CD4-positive, alpha-beta T cell (primary cell): ENCODE results near the gene PTX3. TPM values are rescaled to one million over a fixed set of nuclear protein-coding genes. Genes with fewer than 3 reads are reported as not detected.

Experiments used
- ATAC-seq: fragments of 200-7000 bp; cut with Tn5 transposase; one replicate; pipeline ENCODE4 v1.10.0; 2022; ENCODE audit warnings: mild to moderate bottlenecking; ENCODE audit not compliant: poor library complexity
- CTCF ChIA-PET: fragments of 350-600 bp; sonication (Branson Sonifier 250); formaldehyde crosslinking; loops from one replicate; lab custom pipeline; 2021; ENCODE audit warnings: antibody characterized with exemption, inconsistent platforms; lab: Charles Lee
- POLR2A ChIA-PET: fragments of 350-600 bp; sonication (Branson Sonifier 250); formaldehyde crosslinking; loops from one replicate; lab custom pipeline; 2021; ENCODE audit warnings: antibody characterized with exemption, inconsistent platforms; lab: Charles Lee
- DNase-seq, 14 experiments: peaks; one replicate each; pipeline ENCODE4 v3.0.0-alpha.2; 2013 to 2020; ENCODE audit warnings: mixed read lengths in 2 of 14
- H3K27ac ChIP-seq, 2 donors: one replicate each; pipeline versions ENCODE4 v1.5.1 to v1.7.0; 2013; ENCODE audit warnings: low read length in 2 of 2, low read depth in 1 of 2, mild to moderate bottlenecking in 1 of 2
- H3K27me3 ChIP-seq, 2 experiments: 1 replicate in 1 of 2; 2 replicates in 1 of 2; pipeline versions ENCODE4 v1.6.1 to v1.7.0; 2013; ENCODE audit warnings: low read length in 2 of 2, control low read depth in 1 of 2, mild to moderate bottlenecking in 1 of 2, moderate library complexity in 1 of 2; ENCODE audit not compliant: insufficient read depth in 2 of 2, control insufficient read depth in 1 of 2
- H3K36me3 ChIP-seq: one replicate; pipeline ENCODE4 v1.6.1; 2013; ENCODE audit warnings: low read length, control low read depth; ENCODE audit not compliant: insufficient read depth
- H3K4me1 ChIP-seq: one replicate; pipeline ENCODE4 v1.6.1; 2013; ENCODE audit warnings: low read length, control low read depth; ENCODE audit not compliant: insufficient read depth
- H3K4me3 ChIP-seq: one replicate; pipeline ENCODE4 v1.5.1; 2013; ENCODE audit warnings: mild to moderate bottlenecking, low read length, moderate library complexity
- H3K9me3 ChIP-seq, 2 experiments: 1 replicate in 1 of 2; 2 replicates in 1 of 2; pipeline versions ENCODE4 v1.6.1 to v1.7.0; 2013; ENCODE audit warnings: low read length in 2 of 2, mild to moderate bottlenecking in 2 of 2, control low read depth in 1 of 2, moderate library complexity in 1 of 2; ENCODE audit not compliant: control insufficient read depth in 1 of 2, insufficient read depth in 1 of 2
- H3K27ac Mint-ChIP-seq: one replicate; pipeline ENCODE4 v1.8.0; 2020; ENCODE audit warnings: mixed read lengths
- H3K27me3 Mint-ChIP-seq: one replicate; pipeline ENCODE4 v1.8.0; 2021; ENCODE audit warnings: mixed read lengths
- H3K36me3 Mint-ChIP-seq: one replicate; pipeline ENCODE4 v1.8.0; 2021; ENCODE audit warnings: low read depth, mixed read lengths
- H3K4me1 Mint-ChIP-seq: one replicate; pipeline ENCODE4 v1.8.0; 2021; ENCODE audit warnings: low read depth, mixed read lengths
- H3K4me3 Mint-ChIP-seq: one replicate; pipeline ENCODE4 v1.8.0; 2020; ENCODE audit warnings: mild to moderate bottlenecking, mixed read lengths
- H3K9me3 Mint-ChIP-seq: one replicate; pipeline ENCODE4 v1.8.0; 2020; ENCODE audit warnings: mixed read lengths
- CTCF ChIP-seq: fragments of 200-600 bp; IDR thresholded peaks from one replicate; pipeline ENCODE4 v1.8.0; 2022; ENCODE audit warnings: antibody characterized with exemption, mild to moderate bottlenecking
- intact Hi-C, 2 experiments: fragments of 100-400 bp; cut with DNase I in 1 of 2; cut with micrococcal nuclease in 1 of 2; formaldehyde crosslinking; loops; one replicate each; pipeline versions ENCODE4 v1.15.1 to v1.9.0; 2023 to 2025; cut with DNase I, micrococcal nuclease
- total RNA-seq, 174 experiments: library from RNA in 2 of 174; stranded (reverse) in 2 of 174; gene quantifications; one replicate each; pipeline ENCODE4 v1.2.3 and lab custom pipeline; 2021 to 2026

Gene PTX3
- total RNA-seq, 2 experiments from 2014 or later: 0.16 to 0.34 TPM

GRCh38 chr3:157479464-157480243 is 43.0 kb downstream of the PTX3 start:
- no peak for ATAC-seq
- H3K4me3 Mint-ChIP-seq: no peak overlapping the region
- Histone ChIP-seq H3K27ac (no peak overlapping the region), H3K4me1 (no peaks in the 10 kb centered on the region), H3K4me3 (no peak overlapping the region), H3K27me3 (no peaks in the 10 kb centered on the region), H3K36me3 (no peaks in the 10 kb centered on the region), H3K9me3 (no peaks in the 10 kb centered on the region)
- peaks cover 24% of the 10 kb centered on the region for H3K27me3 Mint-ChIP-seq
- H3K27ac Mint-ChIP-seq: no peak overlapping the region
- peaks cover 3% of the 10 kb centered on the region for H3K9me3 Mint-ChIP-seq
- intact Hi-C loops: no loop called here
- DNase-seq: no peak
- no peaks in the 10 kb centered on the region for H3K4me1 Mint-ChIP-seq
- ChIA-PET POLR2A (no interaction called here), CTCF (no interaction called here)
- no peak for TF ChIP-seq CTCF
- no peaks in the 10 kb centered on the region for H3K36me3 Mint-ChIP-seq

- Mint-ChIP-seq H3K4me3 (no peak overlapping the region), H3K27me3 (peaks cover 18% of the 10 kb centered on the region), H3K9me3 (peaks cover 3% of the 10 kb centered on the region), H3K27ac (no peak overlapping the region), H3K4me1 (no peaks in the 10 kb centered on the region), H3K36me3 (no peaks in the 10 kb centered on the region)
- H3K27me3 ChIP-seq: no peaks in the 10 kb centered on the region
- DNase-seq (no peak), ATAC-seq (no peak)
- intact Hi-C loops: no loop called here
- no peaks in the 10 kb centered on the region for H3K9me3 ChIP-seq
- H3K27ac ChIP-seq: no peak overlapping the region
- TF ChIP-seq CTCF: no peak
- ChIA-PET CTCF (no interaction called here), POLR2A (no interaction called here)
- no peak overlapping the region for H3K4me3 ChIP-seq
- no peaks in the 10 kb centered on the region for H3K4me1 ChIP-seq
- no peaks in the 10 kb centered on the region for H3K36me3 ChIP-seq
These were observed 50.7 kb downstream of the PTX3 start for GRCh38 chr3:157487339-157487738.

GRCh38 chr3:157488144-157488543 is 51.5 kb downstream of the PTX3 start:
- no peaks in the 10 kb centered on the region for H3K4me1 ChIP-seq
- Mint-ChIP-seq H3K36me3 (no peaks in the 10 kb centered on the region), H3K27me3 (peaks cover 10% of the 10 kb centered on the region), H3K27ac (no peak overlapping the region), H3K4me3 (no peak overlapping the region), H3K9me3 (no peaks in the 10 kb centered on the region), H3K4me1 (no peaks in the 10 kb centered on the region)
- H3K27me3 ChIP-seq: no peaks in the 10 kb centered on the region
- no peak for ATAC-seq
- no peak for TF ChIP-seq CTCF
- H3K36me3 ChIP-seq: no peaks in the 10 kb centered on the region
- H3K27ac ChIP-seq: no peak overlapping the region
- no peak overlapping the region for H3K4me3 ChIP-seq
- DNase-seq: no peak
- ChIA-PET POLR2A (no interaction called here), CTCF (no interaction called here)
- H3K9me3 ChIP-seq: no peaks in the 10 kb centered on the region
- intact Hi-C loops: no loop called here
